ENCODE data around the gene GNAZ.

GNAZ gene

GRCh38 chr22:23168391-23169042 lies 98.2 kb downstream of the GNAZ start:
- Histone ChIP-seq H3K4me3 (ENCODE audit: low read depth, low read length) (no peak overlapping the region), H3K9me3 (ENCODE audit: control insufficient read depth, insufficient read depth, low read depth, low read length) (no peaks in the 10 kb centered on the region), H3K9ac (ENCODE audit: low read length) (no peak overlapping the region), H3K36me3 (ENCODE audit: control insufficient read depth, insufficient read depth, low read length) (no peaks in the 10 kb centered on the region), H3K4me1 (ENCODE audit: control insufficient read depth, insufficient read depth, low read length) (peaks cover 6% of the 10 kb centered on the region; the same call in 1 of the 2 replicates), H3K27ac (ENCODE audit: low read depth, low read length) (no peak overlapping the region), H3K27me3 (ENCODE audit: control insufficient read depth, insufficient read depth, low read length) (no peaks in the 10 kb centered on the region)

- no peaks in the 10 kb centered on the region for H3K36me3 ChIP-seq (ENCODE audit: control insufficient read depth, insufficient read depth, low read length)
- no peaks in the 10 kb centered on the region for H3K9me3 ChIP-seq (ENCODE audit: control insufficient read depth, insufficient read depth, low read depth, low read length)
- no peak overlapping the region for H3K4me3 ChIP-seq (ENCODE audit: low read depth, low read length)
- no peak overlapping the region for H3K9ac ChIP-seq (ENCODE audit: low read length)
- no peaks in the 10 kb centered on the region for H3K27me3 ChIP-seq (ENCODE audit: control insufficient read depth, insufficient read depth, low read length)
- no peak overlapping the region for H3K27ac ChIP-seq (ENCODE audit: low read depth, low read length)
- peaks cover 6% of the 10 kb centered on the region; the same call in 1 of the 2 replicates for H3K4me1 ChIP-seq (ENCODE audit: control insufficient read depth, insufficient read depth, low read length)
Measured at GRCh38 chr22:23169043-23169406, 98.7 kb downstream of the GNAZ start.

Data from HUES6 (cell line).